GM21515 (cell line): ENCODE measurements around the gene NDNF.

Experiments used
- ATAC-seq: cut with Tn5 transposase; IDR thresholded peaks from one replicate; pipeline ENCODE4 v1.9.1; 2021; ENCODE audit not compliant: unreplicated experiment

NDNF gene

DNA sequence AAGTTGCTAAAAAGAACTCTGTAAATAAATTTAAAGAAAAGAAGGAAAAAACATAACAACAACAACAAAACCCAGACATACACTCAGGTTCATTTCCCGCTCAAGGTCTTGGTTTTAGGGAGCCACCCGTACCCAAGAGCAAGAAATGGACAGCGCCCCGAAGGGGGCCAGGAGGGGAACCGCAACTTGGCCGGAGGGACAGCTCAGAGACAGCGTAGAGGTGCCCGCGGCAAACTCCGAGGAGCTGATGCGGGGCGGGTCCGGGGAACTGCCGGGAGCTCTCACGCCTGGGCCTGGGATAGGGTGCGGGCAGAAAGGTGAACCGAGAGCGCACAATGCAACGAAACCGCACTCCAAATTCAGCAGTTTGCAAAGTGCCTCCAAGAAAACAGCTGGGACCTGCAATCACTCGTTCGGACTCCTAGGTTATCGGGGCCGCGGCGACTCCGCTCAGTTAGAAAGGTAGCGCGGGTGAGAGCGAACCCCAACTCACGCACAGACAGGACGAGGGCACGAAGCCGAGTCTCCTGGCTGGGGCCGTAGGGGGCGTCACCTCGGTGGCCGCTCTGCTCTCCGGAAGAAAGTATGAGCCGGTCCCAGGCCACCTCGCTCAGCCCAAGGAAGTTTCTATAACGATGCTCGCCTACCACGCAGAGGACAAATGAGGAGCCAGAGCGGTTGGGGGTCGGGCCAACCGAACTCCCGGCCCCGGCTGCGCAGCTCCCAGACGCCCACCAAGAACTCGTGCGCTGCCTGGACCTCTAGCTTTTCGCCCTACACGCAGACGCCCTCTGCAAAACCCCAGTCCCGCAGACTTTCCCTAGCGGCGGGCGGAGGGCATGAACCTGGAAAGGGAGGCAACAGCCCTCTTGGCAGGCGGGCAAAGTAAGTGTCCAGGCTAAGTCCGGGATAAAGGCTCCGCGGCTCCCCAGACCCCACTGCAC, 1.4 kb downstream of the NDNF start:
- no peak for ATAC-seq

DNA sequence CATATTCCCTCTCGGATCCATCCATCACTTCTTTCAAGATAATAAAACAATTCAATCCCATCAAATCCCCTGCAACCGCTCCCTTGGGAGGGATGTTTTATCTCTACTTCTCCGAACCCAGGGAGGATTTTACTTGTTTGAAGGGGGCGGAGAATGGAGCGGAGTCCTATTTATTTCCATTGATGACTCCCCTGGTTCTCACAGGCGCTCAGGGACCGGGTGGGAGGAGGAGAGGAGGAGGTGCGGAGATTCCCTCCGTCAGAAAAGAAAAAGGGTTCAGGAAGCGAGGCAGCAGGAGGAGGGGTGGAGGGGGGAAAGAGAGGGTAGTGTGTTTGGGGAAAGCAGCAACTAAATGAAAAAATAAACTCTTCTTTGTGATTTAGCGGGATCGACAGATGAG, 2.1 kb downstream of the NDNF start:
- no peak for ATAC-seq

GRCh38 chr4:121069430-121069829, 2.9 kb downstream of the NDNF start:
- ATAC-seq = no peak

DNA sequence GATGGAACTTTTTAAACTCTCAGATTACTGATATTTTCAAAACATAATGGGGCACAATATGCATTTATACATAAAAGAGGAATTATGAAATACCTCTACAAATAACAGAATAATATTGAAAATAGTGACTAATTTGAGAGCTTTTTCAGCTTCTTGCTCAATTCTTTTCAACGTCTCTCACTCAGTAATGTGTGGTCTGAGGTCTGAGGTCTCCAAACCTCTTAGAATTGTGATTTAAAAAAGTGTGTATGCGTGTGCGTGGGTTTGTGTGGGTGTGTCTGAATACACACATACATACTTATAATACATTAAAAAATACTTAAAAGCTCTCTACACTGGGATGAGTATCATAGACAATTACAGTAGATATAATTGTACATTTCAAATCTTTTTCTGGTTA, 7.9 kb downstream of the NDNF start:
- ATAC-seq = no peak

GRCh38 chr4:121062521-121062920, 9.8 kb downstream of the NDNF start:
- no peak for ATAC-seq

DNA sequence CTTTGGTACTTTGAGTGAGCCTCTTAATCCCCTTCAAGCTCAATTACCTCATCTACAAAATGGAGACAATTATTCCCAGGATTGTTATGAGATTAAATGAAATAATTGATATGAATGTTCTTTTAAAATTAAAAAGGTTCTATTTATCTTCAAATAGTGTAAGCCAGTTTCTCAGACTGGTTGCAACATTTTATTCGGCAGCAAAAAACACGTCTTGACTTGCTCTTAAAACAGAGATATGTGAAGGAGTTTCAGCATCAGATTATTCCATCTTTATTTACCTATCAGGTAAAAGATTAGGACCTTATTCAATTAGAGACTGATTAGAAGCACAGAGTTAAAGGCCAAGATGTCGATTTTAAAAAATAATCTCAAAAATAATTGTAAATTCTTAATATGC, 10.5 kb downstream of the NDNF start:
- no peak for ATAC-seq

- ATAC-seq = no peak
Observed at GRCh38 chr4:121061215-121061614, 11.1 kb downstream of the NDNF start.

- ATAC-seq = no peak
Observed at GRCh38 chr4:121057466-121057922, 14.8 kb downstream of the NDNF start.

GRCh38 chr4:121056066-121056465, 16.3 kb downstream of the NDNF start:
- ATAC-seq = no peak

GRCh38 chr4:121054373-121054772, 18.0 kb downstream of the NDNF start:
- ATAC-seq = no peak

GRCh38 chr4:121053601-121054143, 18.7 kb downstream of the NDNF start:
- no peak for ATAC-seq

DNA sequence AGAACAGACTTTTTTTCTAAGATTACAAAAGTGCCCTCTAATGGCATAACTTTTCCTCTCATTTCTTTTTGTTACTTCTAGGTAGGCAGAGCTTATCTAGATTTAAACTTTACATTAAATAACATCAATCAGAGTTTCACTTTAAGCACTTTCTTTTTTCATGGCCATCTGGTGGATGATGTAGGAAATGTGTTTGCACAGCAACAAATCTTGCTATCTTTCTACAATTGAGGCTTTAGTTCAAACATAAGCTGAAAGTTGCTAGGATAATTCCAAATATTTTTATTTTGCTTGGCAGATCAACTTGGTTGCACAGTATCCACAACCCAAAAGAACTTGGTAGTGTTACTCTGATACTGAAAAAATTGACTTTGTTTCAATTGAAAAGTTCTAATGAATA, 22.0 kb downstream of the NDNF start:
- no peak for ATAC-seq

DNA sequence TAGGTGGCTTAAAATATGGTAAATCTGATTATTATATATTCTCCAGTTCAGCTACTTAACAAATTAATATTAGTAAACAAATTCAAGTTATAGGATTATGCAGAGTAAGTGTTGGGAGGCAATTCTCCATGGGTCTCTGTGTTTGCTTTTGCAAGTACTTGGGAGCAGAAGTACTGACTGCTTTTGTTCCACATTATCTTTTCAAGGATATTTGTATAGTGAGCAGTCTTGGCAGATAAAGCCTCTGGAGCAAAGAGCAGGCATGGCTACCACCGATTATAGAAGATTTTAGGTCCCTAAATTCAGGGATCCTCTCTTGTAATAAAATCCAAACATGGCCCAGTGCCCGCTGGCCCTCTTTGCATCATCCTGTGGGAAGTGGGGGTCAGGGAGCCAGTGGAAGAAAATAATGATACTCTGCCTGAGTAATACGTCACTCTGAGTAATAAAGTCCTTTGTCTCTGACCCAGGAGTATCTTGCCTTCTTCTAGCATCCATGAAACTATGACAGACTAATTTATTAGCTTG, 23.2 kb downstream of the NDNF start:
- ATAC-seq = no peak

DNA sequence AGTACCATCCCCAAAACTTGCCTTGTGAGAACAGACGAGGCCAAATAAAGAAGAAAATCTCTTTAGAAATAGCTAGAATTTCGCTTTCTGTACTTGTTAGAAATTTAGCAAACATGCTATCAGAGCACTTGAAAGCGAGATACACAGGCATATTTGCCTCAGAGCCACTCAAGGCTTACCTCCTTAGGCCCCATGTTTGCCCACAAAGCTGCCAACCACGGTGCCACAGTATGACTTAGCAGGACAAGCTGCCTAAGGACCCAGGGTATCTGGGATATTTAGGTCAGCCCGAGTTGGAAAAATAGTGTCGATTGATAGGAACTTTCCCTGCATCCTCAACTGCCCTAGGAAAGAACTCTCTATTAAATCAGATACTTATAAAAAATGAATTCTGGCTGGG, 24.2 kb downstream of the NDNF start:
- no peak for ATAC-seq

GRCh38 chr4:121041307-121042090, 30.8 kb downstream of the NDNF start:
- ATAC-seq = peak; percentile 98

- ATAC-seq = no peak
Observed at GRCh38 chr4:121034017-121034416, 38.3 kb downstream of the NDNF start.

- ATAC-seq = no peak
Observed at GRCh38 chr4:121030711-121031110, 41.6 kb downstream of the NDNF start.

DNA sequence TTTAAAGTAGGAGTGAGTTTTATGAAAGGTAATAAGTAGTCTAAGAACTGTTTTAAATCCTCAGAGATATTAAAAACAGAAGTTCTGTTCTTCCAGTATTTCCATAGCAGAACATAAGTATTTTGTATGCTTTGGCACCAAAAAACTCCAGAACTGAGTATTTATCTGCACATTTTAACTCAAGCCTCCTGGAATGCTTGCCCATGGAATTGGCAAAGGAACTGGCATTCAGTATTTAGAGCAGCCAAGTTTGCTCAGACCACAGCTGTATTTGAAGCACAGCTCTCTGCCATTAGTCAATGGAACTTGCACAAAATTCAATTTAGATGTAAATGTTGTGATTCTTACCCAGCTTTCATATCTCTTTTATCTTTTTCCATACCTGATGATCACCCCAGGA, 42.2 kb downstream of the NDNF start:
- ATAC-seq = no peak

DNA sequence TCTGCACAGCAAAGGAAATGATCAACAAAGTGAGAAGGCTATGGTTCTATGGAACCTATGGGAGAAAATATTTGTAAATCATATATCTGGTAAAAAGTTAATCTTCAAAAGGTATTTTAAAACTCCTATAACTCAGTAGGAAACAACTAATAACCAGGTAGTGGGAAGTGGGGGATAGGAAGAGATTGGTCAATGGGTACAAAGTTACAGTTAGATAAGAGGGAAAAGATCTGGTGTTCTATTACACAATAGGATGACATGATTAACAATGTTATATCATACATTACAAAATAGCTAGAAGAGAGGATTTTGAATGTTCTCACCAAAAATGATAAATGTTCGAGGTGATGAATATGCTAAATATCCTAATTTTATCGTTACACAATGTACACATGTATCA, 46.3 kb downstream of the NDNF start:
- no peak for ATAC-seq

DNA sequence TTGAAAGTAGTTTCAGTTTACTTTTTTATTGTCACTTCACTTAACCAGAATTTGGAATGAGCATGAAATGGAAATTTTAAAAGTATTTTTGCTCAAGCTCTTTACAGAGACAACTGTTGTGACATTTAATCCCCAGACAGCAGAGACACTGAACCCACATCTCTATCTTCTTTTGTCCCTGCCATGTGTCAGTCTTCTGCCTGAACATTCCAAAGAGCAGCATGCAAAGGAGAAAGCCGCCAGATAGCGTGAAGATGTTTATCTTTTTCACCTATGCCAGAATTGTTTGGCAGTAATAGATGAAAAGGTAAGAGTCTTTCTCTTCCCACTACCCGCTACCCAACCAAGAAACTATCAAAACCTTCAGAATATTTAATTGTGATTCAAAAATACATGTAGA, 46.8 kb downstream of the NDNF start:
- ATAC-seq = no peak

GRCh38 chr4:121018543-121018942, 53.8 kb downstream of the NDNF start:
- no peak for ATAC-seq

DNA sequence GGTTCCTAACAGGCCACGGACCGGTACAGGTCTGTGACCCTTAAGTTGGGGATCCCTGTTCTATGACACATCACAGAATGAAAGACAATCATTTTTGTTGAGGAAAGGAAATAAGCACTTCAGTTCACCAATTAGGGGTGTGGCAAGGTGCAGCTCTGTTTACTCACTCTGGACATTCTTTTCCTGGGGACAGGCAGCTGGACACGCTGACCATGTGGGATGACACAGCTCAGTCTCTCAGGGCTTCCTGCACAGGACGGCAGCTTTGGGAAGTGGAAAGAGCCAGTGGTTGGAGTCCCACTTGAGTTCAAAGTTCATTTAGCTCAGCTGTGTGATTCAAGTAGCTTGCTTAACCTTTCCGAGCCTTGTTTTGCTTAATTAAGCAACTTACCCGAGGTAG, 55.7 kb downstream of the NDNF start:
- no peak for ATAC-seq
